HepG2 (cell line): Measurements from ENCODE around the gene ZNF217. TPM values are rescaled to one million over a fixed set of nuclear protein-coding genes. Genes with fewer than 3 reads are reported as not detected.

Experiments used
- ATF2 ChIP-seq: sonication (generic); formaldehyde crosslinking; IDR thresholded peaks from 2 replicates; pipeline ENCODE4 v1.4.0; 2020; ENCODE audit warnings: missing genetic modification reagents
- BRD4 ChIP-seq: sonication (generic); formaldehyde crosslinking; IDR thresholded peaks from 2 replicates; pipeline ENCODE4 v1.4.0; 2020; ENCODE audit warnings: missing genetic modification reagents
- CEBPB ChIP-seq: IDR thresholded peaks from 2 replicates; pipeline ENCODE4 v1.6.1; 2011; ENCODE audit warnings: low read depth, low read length, improper control_type of control experiment, borderline replicate concordance
- FOXP1 ChIP-seq, 2 experiments: fragments of 450-650 bp in 1 of 2; IDR thresholded peaks; 2 replicates each; pipeline ENCODE4 v1.6.1; 2017 to 2018; ENCODE audit warnings: antibody characterized with exemption in 1 of 2
- KDM2A ChIP-seq: sonication (generic); formaldehyde crosslinking; IDR thresholded peaks from 2 replicates; pipeline ENCODE4 v1.4.0; 2020; ENCODE audit warnings: low read depth, missing genetic modification reagents, borderline replicate concordance
- KLF12 ChIP-seq: sonication (generic); formaldehyde crosslinking; IDR thresholded peaks from 2 replicates; pipeline ENCODE4 v1.4.0; 2020; ENCODE audit warnings: missing genetic modification reagents, borderline replicate concordance
- MAFG ChIP-seq: sonication (generic); formaldehyde crosslinking; IDR thresholded peaks from 2 replicates; pipeline ENCODE4 v1.5.1; 2020; ENCODE audit warnings: mild to moderate bottlenecking, missing genetic modification reagents
- MZF1 ChIP-seq: sonication (generic); formaldehyde crosslinking; IDR thresholded peaks from 2 replicates; pipeline ENCODE4 v1.8.1; 2023; ENCODE audit warnings: mild to moderate bottlenecking, missing genetic modification reagents, borderline replicate concordance
- ONECUT2 ChIP-seq: sonication (generic); formaldehyde crosslinking; IDR thresholded peaks from 2 replicates; pipeline ENCODE4 v1.4.0; 2020; ENCODE audit warnings: missing genetic modification reagents
- PATZ1 ChIP-seq: sonication (generic); formaldehyde crosslinking; IDR thresholded peaks from 2 replicates; pipeline ENCODE4 v1.4.0; 2020; ENCODE audit warnings: missing genetic modification reagents
- POLR2AphosphoS2 ChIP-seq: IDR thresholded peaks from 2 replicates; pipeline ENCODE4 v1.6.1; 2011; ENCODE audit warnings: low read depth, low read length, improper control_type of control experiment
- PRPF4 ChIP-seq: fragments of 200-400 bp; formaldehyde crosslinking; IDR thresholded peaks from 2 replicates; pipeline ENCODE4 v1.6.1; 2016; ENCODE audit warnings: low read length, low read depth; ENCODE audit not compliant: poor library complexity, severe bottlenecking
- SIN3A ChIP-seq: IDR thresholded peaks from 2 replicates; pipeline ENCODE4 v1.6.1; 2011; ENCODE audit warnings: low read depth, mild to moderate bottlenecking, control low read depth, low read length, borderline replicate concordance
- SP1 ChIP-seq, 2 experiments: fragments of 450-650 bp in 1 of 2; sonication (generic) in 1 of 2; formaldehyde crosslinking in 1 of 2; IDR thresholded peaks; 2 replicates each; pipeline versions ENCODE4 v1.4.0 to v1.6.1; 2016 to 2020; ENCODE audit warnings: missing genetic modification reagents in 1 of 2
- SRSF4 ChIP-seq: fragments of 200-400 bp; formaldehyde crosslinking; IDR thresholded peaks from one replicate; pipeline ENCODE4 v1.6.1; 2018; ENCODE audit warnings: mild to moderate bottlenecking, low read depth, low read length, moderate library complexity; ENCODE audit not compliant: poor library complexity, severe bottlenecking
- ZKSCAN5 ChIP-seq: sonication (generic); formaldehyde crosslinking; IDR thresholded peaks from 2 replicates; pipeline ENCODE4 v1.5.1; 2020; ENCODE audit warnings: mild to moderate bottlenecking, missing genetic modification reagents
- ZMYM2 ChIP-seq: sonication (generic); formaldehyde crosslinking; IDR thresholded peaks from 2 replicates; pipeline ENCODE4 v1.8.0; 2022; ENCODE audit warnings: mild to moderate bottlenecking, missing genetic modification reagents
- ZNF124 ChIP-seq: sonication (generic); formaldehyde crosslinking; IDR thresholded peaks from 2 replicates; pipeline ENCODE4 v1.4.0; 2020; ENCODE audit warnings: missing genetic modification reagents
- ZNF138 ChIP-seq: sonication (generic); formaldehyde crosslinking; IDR thresholded peaks from 2 replicates; pipeline ENCODE4 v1.5.0; 2020; ENCODE audit warnings: mild to moderate bottlenecking, low read depth, missing genetic modification reagents
- ZNF260 ChIP-seq: sonication (generic); formaldehyde crosslinking; IDR thresholded peaks from 2 replicates; pipeline ENCODE4 v1.4.0; 2020; ENCODE audit warnings: missing genetic modification reagents, low read depth, mild to moderate bottlenecking, borderline replicate concordance
- ZNF597 ChIP-seq: sonication (generic); formaldehyde crosslinking; IDR thresholded peaks from 2 replicates; pipeline ENCODE4 v1.5.0; 2020; ENCODE audit warnings: missing genetic modification reagents
- ZNF616 ChIP-seq: sonication (generic); formaldehyde crosslinking; IDR thresholded peaks from 2 replicates; pipeline ENCODE4 v1.5.0; 2020; ENCODE audit warnings: low read depth, mild to moderate bottlenecking, missing genetic modification reagents
- ZNF777 ChIP-seq: sonication (generic); formaldehyde crosslinking; IDR thresholded peaks from 2 replicates; pipeline ENCODE4 v1.4.0; 2020; ENCODE audit warnings: missing genetic modification reagents
- ZNF790 ChIP-seq: sonication (generic); formaldehyde crosslinking; IDR thresholded peaks from 2 replicates; pipeline ENCODE4 v1.8.0; 2022; ENCODE audit warnings: missing genetic modification reagents, mild to moderate bottlenecking, borderline replicate concordance
- polyA plus RNA-seq, 8 experiments: library from polyadenylated mRNA; depleted of rRNA in 3 of 8; stranded (reverse) in 7 of 8; unstranded in 1 of 8; fragments of >200 nt; fragmentation: Illumina TruSeq in 4 of 8; extraction: Trizol in 4 of 8; gene quantifications; 2 replicates each; pipeline versions ENCODE4 v1.2.1 to v1.2.3, GENCODE V29; 2011 to 2016; ENCODE audit warnings: low read depth in 4 of 8, missing spikeins in 1 of 8, mixed read lengths in 1 of 8; ENCODE audit not compliant: insufficient read depth in 1 of 8
- total RNA-seq, 5 experiments: library from RNA; depleted of rRNA; stranded (reverse); fragments of >200 nt; fragmentation: Illumina TruSeq; extraction: Trizol; gene quantifications; 2 replicates each; pipeline ENCODE4 v1.2.3, GENCODE V29; 2016; ENCODE audit warnings: low read depth in 1 of 5

Gene ZNF217
- total and polyA plus RNA-seq, 2 of the 13 experiments (the other 11 are each of a cell fraction or from before 2014, with no cell fraction given), result 22.3 to 29.8 TPM

GRCh38 chr20:53594068-53595017 lies 704 bp upstream of the ZNF217 start (continued):
- TF ChIP-seq PATZ1 (CRISPR knock-in tag) (peak; percentile 98), KLF12 (0 out of 2 replicates have a peak, but pooled peaks have one; percentile 6), ZNF616 (no peak), ZNF777 (no peak), PRPF4 (no peak), KDM2A (CRISPR knock-in tag) (peak; percentile 30; the same call in 1 of the 2 replicates), FOXP1 (IDR thresholded peaks at IDR 0.05) (no peak), FOXP1 (CRISPR knock-in tag; IDR thresholded peaks at IDR 0.05) (peak; percentile 23), POLR2AphosphoS2 (no peak), ATF2 (CRISPR knock-in tag) (peak; percentile 38; the same call in 1 of the 2 replicates), CEBPB (no peak), MAFG (CRISPR knock-in tag) (no peak), MZF1 (CRISPR knock-in tag) (no peak), ZNF124 (CRISPR knock-in tag) (peak; percentile 72; the same call in 1 of the 2 replicates), ZNF597 (CRISPR knock-in tag) (no peak), BRD4 (peak; percentile 81; the same call in 1 of the 2 replicates), SIN3A (peak; percentile 64; the same call in 1 of the 2 replicates), SP1 (IDR thresholded peaks at IDR 0.05) (no peak), SP1 (CRISPR knock-in tag; IDR thresholded peaks at IDR 0.05) (peak; percentile 73; the same call in 1 of the 2 replicates), SRSF4 (no peak), ZNF790 (CRISPR knock-in tag) (peak; percentile 9; the same call in 1 of the 2 replicates), ZMYM2 (CRISPR knock-in tag) (no peak), ZNF138 (CRISPR knock-in tag) (no peak), ZKSCAN5 (CRISPR knock-in tag) (no peak), ONECUT2 (CRISPR knock-in tag) (no peak), ZNF260 (no peak)
